Neural crest cell (in vitro differentiated cells): ENCODE results near the gene RHBDF2. TPM values are rescaled to one million over a fixed set of nuclear protein-coding genes. Genes with fewer than 3 reads are reported as not detected.

Source experiments
- DNase-seq: peaks from one replicate; pipeline ENCODE4 v3.0.0; 2021; ENCODE audit warnings: low read depth, mixed read lengths, low spot score
- H3K27ac Mint-ChIP-seq: one replicate; pipeline ENCODE4 v1.8.0; 2021; ENCODE audit warnings: mild to moderate bottlenecking, mixed read lengths; ENCODE audit not compliant: unreplicated experiment
- H3K27me3 Mint-ChIP-seq: 2 replicates; pipeline ENCODE4 v1.8.0; 2021; ENCODE audit warnings: low read depth, mild to moderate bottlenecking, mixed read lengths
- H3K36me3 Mint-ChIP-seq: 2 replicates; pipeline ENCODE4 v1.8.0; 2021; ENCODE audit warnings: low read depth, mild to moderate bottlenecking, mixed read lengths
- H3K4me1 Mint-ChIP-seq: 2 replicates; pipeline ENCODE4 v1.8.0; 2021; ENCODE audit warnings: mixed read lengths
- H3K4me3 Mint-ChIP-seq: one replicate; pipeline ENCODE4 v1.8.0; 2021; ENCODE audit warnings: mild to moderate bottlenecking, mixed read lengths
- H3K9me3 Mint-ChIP-seq: 2 replicates; pipeline ENCODE4 v1.8.0; 2021; ENCODE audit warnings: mixed read lengths
- total RNA-seq: library from RNA; stranded (reverse); gene quantifications from 2 replicates; pipeline ENCODE4 v1.2.1, GENCODE V29; 2021
- TF ChIP-seq, protein P1 (sequence below): fragments of 200-600 bp; sonication (generic); conservative IDR thresholded peaks from 2 replicates; pipeline ENCODE4 v1.5.0; 2021; ENCODE audit warnings: antibody characterized with exemption, mild to moderate bottlenecking

The RHBDF2 gene
- total RNA-seq, 1 donor from 2014 or later = 3.6 TPM

DNA sequence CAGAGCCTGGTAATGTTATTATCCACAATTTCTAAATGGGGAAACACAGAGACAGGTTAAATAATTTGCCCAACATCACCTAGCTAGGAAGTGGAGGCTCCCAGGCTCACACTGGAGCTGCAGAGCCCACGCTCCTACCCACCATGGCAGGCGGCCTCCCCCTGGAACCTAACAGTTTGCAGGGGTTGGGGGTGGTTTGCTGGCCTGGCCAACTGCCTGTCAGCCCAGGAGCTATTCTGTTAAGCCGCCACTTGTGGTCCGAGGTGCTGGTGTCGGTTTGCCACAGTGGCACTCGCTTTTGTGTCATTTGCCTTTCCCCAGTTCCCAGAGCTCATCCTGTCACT is 42.2 kb upstream of the RHBDF2 start:
- no peak for DNase-seq
- TF ChIP-seq, protein P1, sequence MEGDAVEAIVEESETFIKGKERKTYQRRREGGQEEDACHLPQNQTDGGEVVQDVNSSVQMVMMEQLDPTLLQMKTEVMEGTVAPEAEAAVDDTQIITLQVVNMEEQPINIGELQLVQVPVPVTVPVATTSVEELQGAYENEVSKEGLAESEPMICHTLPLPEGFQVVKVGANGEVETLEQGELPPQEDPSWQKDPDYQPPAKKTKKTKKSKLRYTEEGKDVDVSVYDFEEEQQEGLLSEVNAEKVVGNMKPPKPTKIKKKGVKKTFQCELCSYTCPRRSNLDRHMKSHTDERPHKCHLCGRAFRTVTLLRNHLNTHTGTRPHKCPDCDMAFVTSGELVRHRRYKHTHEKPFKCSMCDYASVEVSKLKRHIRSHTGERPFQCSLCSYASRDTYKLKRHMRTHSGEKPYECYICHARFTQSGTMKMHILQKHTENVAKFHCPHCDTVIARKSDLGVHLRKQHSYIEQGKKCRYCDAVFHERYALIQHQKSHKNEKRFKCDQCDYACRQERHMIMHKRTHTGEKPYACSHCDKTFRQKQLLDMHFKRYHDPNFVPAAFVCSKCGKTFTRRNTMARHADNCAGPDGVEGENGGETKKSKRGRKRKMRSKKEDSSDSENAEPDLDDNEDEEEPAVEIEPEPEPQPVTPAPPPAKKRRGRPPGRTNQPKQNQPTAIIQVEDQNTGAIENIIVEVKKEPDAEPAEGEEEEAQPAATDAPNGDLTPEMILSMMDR = no peak
- no peak overlapping the region for H3K27ac Mint-ChIP-seq
- H3K9me3 Mint-ChIP-seq = no peaks in the 10 kb centered on the region
- H3K36me3 Mint-ChIP-seq = no peaks in the 10 kb centered on the region
- no peak overlapping the region for H3K4me3 Mint-ChIP-seq
- peaks cover 47% of the 10 kb centered on the region for H3K4me1 Mint-ChIP-seq
- H3K27me3 Mint-ChIP-seq = peaks cover 31% of the 10 kb centered on the region

- Mint-ChIP-seq H3K36me3 (no peaks in the 10 kb centered on the region), H3K9me3 (no peaks in the 10 kb centered on the region), H3K4me1 (peaks cover 47% of the 10 kb centered on the region), H3K27ac (no peak overlapping the region), H3K4me3 (no peak overlapping the region), H3K27me3 (peaks cover 33% of the 10 kb centered on the region)
- TF ChIP-seq, protein P1 = no peak
- DNase-seq = no peak
Observed at GRCh38 chr17:76542984-76543383, 41.8 kb upstream of the RHBDF2 start.

DNA sequence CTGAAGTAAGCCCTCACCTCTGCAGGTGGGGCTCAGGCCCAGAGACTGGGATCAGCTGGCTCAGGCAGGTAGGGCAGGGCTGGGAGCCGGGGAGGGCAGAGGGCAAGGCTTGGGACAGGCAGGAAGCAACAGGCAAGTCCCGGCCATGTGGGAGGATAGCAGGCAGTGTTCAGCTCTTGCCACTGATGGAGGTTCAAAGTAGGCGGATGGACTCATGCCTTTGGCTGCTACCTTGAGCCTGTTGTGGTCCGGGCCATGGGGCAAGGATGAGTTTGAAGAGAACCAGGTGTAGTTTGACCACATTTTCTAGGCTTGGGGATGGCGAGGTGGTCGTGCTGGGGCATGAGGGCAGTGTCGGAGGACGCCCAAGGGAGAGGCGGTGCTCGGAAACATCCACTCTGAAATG is 41.3 kb upstream of the RHBDF2 start:
- no peaks in the 10 kb centered on the region for H3K36me3 Mint-ChIP-seq
- no peak overlapping the region for H3K27ac Mint-ChIP-seq
- peaks cover 47% of the 10 kb centered on the region for H3K4me1 Mint-ChIP-seq
- peaks cover 34% of the 10 kb centered on the region for H3K27me3 Mint-ChIP-seq
- H3K9me3 Mint-ChIP-seq = no peaks in the 10 kb centered on the region
- H3K4me3 Mint-ChIP-seq = no peak overlapping the region
- DNase-seq = no peak
- TF ChIP-seq, protein P1 = no peak

DNA sequence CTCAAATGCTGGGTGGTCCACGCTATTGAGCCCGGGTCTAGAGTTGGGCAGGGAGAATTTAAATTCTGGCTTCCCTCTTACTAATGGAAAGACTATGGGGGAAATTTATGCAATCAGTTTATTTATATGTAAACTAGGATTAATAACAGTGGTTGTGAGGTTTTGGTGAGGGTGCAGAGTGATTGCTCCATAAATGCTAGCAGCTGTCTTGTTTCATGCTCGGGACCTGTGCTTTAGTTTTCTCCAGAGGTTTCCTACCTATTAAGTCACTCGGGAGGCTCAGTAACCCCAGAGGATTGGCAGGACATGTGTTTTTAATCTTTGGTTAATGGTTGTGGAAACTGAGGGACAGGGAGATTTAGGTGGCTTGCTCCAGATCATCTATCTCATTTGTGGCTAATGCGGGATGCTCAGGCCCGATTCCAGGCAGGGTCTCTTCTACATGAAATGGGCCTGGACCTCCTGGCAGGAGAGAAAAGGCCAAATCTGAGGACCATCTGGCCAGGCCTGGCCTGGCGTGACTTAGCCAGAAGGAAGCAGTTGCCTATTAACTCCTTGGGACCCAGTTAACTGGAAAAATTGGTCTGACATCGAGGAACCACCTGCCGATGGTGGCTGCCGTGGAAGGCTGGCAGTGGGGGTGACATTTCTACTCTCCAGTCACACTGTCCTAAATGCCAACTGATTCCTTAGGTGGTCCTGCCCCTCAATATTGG is 40.7 kb upstream of the RHBDF2 start:
- Mint-ChIP-seq H3K4me3 (no peak overlapping the region), H3K36me3 (no peaks in the 10 kb centered on the region), H3K9me3 (no peaks in the 10 kb centered on the region), H3K27ac (no peak overlapping the region), H3K4me1 (peaks cover 47% of the 10 kb centered on the region), H3K27me3 (peaks cover 39% of the 10 kb centered on the region)
- TF ChIP-seq, protein P1 = no peak
- no peak for DNase-seq

GRCh38 chr17:76540381-76541300 is 39.4 kb upstream of the RHBDF2 start:
- DNase-seq = peak; percentile 86
- peaks cover 49% of the 10 kb centered on the region for H3K4me1 Mint-ChIP-seq
- H3K36me3 Mint-ChIP-seq = no peaks in the 10 kb centered on the region
- no peak overlapping the region for H3K27ac Mint-ChIP-seq
- no peaks in the 10 kb centered on the region for H3K9me3 Mint-ChIP-seq
- H3K27me3 Mint-ChIP-seq = peaks cover 49% of the 10 kb centered on the region
- H3K4me3 Mint-ChIP-seq = peak overlapping the region; percentile 88
- TF ChIP-seq, protein P1 = peak; percentile 24
